NCI-H2196 (cell line): ENCODE data around the gene BLID.

ENCODE experiments used
- DNase-seq: peaks from one replicate; lab custom pipeline; 2025; ENCODE audit not compliant: unreplicated experiment; lab: John Stamatoyannopoulos, UW

BLID gene, protein sequence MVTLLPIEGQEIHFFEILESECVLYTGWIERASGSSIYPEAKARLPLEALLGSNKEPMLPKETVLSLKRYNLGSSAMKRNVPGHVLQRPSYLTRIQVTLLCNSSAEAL

DNA sequence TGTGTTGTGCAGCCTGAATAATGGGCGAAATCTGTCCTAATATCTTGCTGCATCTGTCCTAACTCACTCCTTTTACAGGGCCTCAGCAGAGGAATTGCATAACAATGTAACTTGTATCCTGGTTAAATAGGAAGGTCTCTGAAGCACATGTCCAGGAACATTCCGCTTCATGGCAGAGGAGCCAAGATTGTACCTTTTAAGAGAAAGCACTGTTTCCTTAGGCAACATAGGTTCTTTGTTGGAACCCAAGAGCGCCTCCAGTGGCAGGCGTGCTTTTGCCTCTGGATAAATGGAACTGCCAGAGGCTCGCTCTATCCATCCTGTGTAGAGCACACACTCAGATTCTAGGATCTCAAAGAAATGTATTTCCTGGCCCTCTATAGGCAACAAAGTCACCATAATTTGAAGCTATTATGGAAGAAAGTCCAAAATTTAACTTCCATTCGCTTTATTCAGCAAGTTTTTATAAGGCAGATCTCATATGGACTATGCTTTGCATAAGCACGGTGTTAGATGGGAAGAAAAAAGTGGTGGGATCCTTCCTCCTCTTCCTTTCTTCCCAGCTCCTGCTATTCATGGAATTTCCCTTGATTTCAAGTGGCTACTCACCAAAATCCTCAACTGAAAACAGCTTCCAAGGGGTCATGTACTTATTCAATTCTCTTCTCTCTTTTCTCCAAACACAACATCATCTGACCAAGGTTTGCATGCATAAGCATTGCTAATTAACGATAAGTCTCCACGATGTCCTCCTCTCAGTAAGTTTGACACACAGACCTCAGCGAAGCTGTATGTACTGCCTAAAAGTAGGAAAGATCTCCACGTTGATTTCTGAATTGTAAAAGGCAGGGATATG, at the start of gene BLID:
Gene BLID (minus strand): TSS at position 692 of the 856 bp plus-strand sequence. CDS start 293 bp downstream, at position 399.
- DNase-seq = no peak

DNA sequence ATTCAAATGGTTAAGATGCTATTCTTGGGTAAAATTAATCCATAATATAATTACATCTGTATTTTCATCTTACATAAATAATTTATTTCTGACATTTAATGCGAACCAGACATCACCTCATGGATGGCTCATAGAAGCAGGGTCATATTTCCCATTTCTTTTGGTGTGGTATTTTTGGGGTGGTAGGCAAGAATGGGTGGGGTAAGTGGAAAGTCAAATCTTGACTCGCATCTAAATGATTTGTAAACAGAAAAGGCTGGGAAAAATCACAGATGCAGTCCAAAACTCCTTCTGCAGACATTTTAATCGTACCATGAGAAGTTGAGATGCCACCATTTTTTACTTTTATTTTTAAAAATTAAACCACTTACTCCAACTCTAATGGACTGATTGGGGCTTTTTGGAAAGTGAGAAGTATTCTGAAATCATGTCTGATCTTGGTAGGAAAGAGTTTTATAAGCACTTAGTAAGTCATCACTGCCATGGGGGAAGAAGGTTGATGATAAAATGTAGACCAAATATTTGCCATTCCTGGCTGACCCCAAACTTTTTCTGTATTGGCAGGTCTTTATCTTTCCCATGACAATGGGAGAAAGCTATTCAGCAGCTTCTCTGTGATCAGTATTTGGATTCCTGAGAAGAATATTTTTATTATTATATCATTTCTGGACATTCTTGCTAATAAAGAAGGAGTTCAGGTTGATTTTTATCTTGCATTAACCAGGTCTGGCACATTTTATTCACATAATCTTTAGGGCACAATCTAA, 47.2 kb upstream of the BLID start:
- no peak for DNase-seq

DNA sequence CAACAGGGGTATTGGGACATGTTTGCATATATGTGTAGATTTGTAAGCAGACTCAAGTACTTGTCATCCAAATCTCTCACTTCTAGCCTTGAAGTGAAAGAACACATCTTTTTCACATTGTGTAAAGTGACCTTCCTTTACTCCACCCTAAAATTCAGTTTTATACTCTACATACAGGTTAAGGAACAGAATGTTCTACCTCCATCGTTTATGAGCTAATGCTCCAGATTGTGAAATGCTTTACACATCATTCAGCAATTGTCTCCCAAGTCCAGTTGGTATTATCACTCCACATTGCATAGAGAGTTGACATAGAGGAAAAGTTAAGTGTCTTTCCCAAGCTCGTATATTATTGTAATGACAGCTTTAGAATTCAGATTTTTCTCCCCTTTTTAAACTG, 46.1 kb upstream of the BLID start:
- DNase-seq = no peak

GRCh38 chr11:122160841-122161590, 45.0 kb upstream of the BLID start:
- DNase-seq = no peak

GRCh38 chr11:122159861-122160260, 43.8 kb upstream of the BLID start:
- no peak for DNase-seq

DNA sequence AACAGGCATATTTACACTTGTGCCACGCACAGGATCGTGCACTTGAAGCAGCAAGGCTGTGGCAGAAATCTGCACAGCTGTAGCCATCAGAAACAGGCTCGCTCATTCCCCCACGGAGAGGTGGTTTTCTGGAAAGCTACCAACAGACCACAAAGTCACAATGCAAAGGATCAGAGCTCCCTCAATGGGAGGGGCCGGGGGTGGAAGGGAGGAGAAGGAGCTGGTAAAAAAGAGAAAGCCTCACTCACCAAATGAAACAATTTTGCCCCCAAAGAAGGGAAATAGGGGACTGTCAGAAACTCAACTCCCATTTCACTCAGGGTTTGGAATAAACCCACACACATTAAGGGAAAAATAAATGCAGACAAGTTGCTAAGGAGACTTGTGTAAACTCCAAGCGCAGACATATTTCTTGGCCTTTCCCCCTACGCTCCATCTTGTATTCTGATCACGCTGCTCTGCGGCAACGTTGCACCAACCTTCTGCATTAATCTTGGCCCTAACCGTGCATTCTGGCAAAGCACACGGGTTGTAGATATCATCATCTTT, 43.2 kb upstream of the BLID start:
- DNase-seq = no peak

- no peak for DNase-seq
These were observed 42.2 kb upstream of the BLID start for GRCh38 chr11:122158171-122158570.

DNA sequence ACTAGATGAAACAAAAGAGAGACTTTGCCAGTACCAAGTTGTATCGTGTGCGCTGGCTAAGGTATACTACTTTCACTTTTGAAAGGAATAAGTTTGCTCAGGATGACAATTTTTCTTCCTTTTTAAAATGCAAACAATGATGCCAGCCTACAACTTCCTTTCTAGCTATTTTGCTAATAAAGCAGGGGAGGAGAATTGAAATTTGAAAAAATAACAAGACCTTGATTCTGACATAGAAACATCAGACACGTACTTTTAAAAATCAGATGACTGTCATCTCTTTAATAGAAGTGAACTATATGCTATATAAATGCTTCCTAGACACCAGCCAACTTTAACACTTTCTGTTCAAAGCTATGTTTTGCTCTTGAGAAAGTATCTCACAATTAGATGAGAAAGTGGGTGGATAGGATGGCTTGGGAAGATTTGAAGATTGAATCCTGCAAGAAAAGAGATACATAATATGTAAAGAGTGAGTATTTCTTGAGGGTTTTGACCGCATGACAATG, 41.7 kb upstream of the BLID start:
- DNase-seq = no peak

- no peak for DNase-seq
These were observed 40.9 kb upstream of the BLID start for GRCh38 chr11:122156940-122157382.

- no peak for DNase-seq
These were observed 39.9 kb upstream of the BLID start for GRCh38 chr11:122155765-122156527.

- no peak for DNase-seq
These were observed 39.0 kb upstream of the BLID start for GRCh38 chr11:122154994-122155393.

DNA sequence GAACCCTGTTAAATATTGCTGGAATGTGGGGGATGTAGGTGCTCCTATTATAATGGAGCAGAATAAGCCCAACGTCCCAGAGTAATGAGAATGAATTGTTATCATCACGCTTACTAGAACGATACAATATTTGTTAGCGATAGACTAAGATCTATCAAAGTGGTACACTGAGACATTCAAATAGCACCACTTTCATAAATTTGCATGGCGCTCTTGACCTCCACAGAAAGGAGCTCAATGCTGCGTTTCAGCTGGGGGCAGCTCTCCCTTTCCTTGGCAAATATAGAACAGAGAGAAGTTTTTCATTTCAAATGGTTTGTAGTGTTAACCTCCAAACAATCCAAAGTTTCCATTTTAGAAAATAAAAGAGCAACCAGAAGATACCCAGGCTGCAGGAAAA, 38.2 kb upstream of the BLID start:
- DNase-seq = no peak

DNA sequence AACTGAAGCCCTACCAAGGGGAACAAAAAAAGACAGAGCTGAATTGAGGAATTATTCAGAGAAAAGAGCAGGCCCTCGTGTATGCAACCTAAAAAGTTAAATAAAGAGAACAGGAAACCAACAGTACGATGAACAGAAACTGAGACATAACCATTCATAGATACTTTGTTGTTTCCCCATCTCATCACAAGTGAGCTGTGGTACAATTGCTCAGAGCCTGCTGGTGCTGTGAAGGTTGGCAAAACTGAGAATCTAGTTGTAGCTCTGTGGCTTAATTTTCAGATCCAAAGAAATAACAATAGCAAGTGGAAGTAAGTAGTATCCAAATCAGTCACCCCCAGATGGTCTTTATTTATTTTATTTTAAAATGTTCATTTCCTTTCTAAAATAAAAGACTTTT, 37.7 kb upstream of the BLID start:
- DNase-seq = no peak

DNA sequence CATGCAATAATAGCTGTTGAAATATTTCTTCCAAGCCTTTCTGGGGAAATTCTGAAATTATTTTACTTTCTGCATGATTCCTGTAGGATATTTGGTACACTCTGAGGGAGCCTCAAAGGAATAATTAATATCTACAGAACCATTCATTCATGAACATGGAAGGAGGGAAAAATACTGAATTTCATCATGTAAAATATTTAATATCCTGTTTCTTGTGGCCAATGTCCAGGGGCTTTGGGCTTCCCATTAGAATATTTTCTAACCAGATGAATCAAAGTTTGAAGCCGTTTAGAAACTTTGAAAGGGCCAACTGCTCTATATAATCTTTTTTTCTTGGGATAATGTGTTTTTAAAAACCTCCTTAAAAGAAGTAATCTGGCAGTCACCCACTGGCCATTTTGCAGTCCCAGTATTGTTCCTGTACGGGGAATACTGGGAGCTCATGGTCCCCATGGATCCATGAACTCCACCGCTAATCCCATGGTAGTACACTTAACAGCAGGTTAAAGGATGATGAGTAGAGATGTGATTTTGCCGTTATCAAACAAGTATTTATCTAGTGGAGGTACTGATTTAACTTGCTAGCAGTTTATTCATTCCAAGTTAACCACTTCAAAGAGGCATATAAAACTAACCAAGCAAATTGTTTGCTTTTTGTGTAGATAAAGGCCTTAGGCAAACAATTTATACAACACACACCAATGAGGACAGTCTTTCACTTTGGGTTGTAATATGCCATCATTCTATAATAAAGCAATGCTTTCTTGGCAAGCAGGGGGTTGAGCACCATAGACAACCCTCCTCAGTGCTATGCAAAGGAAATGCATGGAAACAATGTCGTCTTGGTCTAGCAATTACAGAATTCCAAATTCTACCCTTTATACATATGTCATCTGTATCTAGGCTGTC, 34.5 kb upstream of the BLID start:
- DNase-seq = no peak

DNA sequence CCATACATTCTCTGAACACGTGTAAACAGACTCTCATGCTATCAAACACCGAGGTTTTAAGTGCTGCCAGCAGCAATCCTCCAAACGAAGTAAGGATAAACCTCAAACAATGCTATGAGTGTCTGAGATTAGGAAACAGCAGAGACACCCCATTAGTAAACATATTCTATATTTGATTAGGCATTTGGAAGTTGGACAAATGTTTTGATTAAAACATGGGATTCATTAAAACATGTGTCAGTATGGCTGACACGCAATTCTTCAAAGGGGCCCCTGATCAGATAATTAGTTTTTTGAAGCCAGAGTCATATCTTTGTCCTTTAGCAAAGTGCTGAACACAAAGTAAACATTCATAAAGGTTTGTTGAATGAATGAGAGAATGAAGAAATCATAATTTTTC, 33.2 kb upstream of the BLID start:
- DNase-seq = no peak

- DNase-seq = no peak
These were observed 30.5 kb upstream of the BLID start for GRCh38 chr11:122146475-122146874.

- no peak for DNase-seq
These were observed 29.8 kb upstream of the BLID start for GRCh38 chr11:122145715-122146274.

DNA sequence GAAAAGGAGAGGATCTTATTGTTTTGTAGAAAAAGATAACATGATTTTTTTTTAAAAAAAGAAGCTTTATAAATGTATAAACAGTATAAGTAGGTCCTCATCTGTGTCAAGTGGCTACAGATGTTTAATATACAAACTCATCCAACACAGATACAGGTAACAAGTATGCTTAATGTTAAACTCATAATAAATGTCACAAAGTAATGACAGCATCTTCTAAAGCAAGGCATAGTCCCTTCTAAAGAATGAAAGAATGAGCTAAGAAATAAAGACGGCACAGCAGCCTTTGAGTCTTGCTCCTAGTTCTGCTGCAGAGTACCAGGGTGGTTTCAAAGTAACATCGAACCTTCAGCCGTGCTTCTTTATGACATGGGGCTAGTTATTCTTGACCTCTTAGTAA, 28.7 kb upstream of the BLID start:
- DNase-seq = no peak

DNA sequence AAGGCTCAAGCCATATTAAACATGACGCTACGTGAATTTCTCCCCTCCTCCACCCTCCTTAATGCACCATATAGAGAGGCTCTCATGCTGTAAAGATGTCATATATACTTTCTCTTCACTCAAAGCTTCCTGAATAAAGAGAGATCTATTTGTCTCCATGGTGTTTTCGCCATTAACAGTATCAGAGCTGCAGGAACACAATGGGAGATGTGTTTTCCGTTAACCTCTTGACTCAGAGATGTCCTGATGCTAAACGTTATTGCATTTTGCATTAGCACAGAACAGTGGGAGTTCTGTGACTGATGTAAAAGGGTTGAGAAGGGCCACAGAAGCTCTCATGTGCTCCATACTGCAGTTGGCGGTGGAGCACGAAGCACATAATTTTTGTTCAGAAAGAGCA, 25.7 kb upstream of the BLID start:
- no peak for DNase-seq
